Small intestine (tissue), 7 donors: ENCODE data around the gene PRR3. TPM values are rescaled to one million over a fixed set of nuclear protein-coding genes. Genes with fewer than 3 reads are reported as not detected.
"Not testable (repeated sequence)": the region's sequence is repeated elsewhere in the genome, so short reads cannot be mapped to it uniquely, and the experiment has no call there.

Source experiments
- DNase-seq, 2 donors: peaks; one replicate each; pipeline versions ENCODE4 v3.0.0 to v3.0.0-alpha.2; 2013
- FAIRE-seq: peaks from 2 replicates; lab custom pipeline; 2012; peaks lifted over from hg19 to GRCh38; lab: Jason Lieb, UNC
- H3K27ac ChIP-seq, 3 donors: one replicate each; pipeline ENCODE4 v1.5.1; 2013; ENCODE audit warnings: low read length in 2 of 3, mild to moderate bottlenecking in 2 of 3, control low read depth in 1 of 3, inconsistent platforms in 1 of 3, low read depth in 1 of 3, moderate library complexity in 1 of 3
- H3K27me3 ChIP-seq, 3 donors: one replicate each; pipeline ENCODE4 v1.6.1; 2013; ENCODE audit warnings: low read length in 3 of 3, inconsistent platforms in 1 of 3; ENCODE audit not compliant: control insufficient read depth in 3 of 3, insufficient read depth in 3 of 3
- H3K36me3 ChIP-seq, 3 donors: one replicate each; pipeline ENCODE4 v1.6.1; 2013; ENCODE audit warnings: low read length in 3 of 3, inconsistent platforms in 1 of 3, low read depth in 1 of 3, mild to moderate bottlenecking in 1 of 3, moderate library complexity in 1 of 3; ENCODE audit not compliant: control insufficient read depth in 3 of 3, insufficient read depth in 2 of 3
- H3K4me1 ChIP-seq, 3 donors: one replicate each; pipeline ENCODE4 v1.6.1; 2013; ENCODE audit warnings: low read length in 2 of 3, inconsistent platforms in 1 of 3, low read depth in 1 of 3, mild to moderate bottlenecking in 1 of 3, moderate library complexity in 1 of 3; ENCODE audit not compliant: control insufficient read depth in 3 of 3, insufficient read depth in 2 of 3
- H3K4me3 ChIP-seq, 3 donors: one replicate each; pipeline ENCODE4 v1.5.1; 2013; ENCODE audit warnings: low read length in 3 of 3, control low read depth in 1 of 3, inconsistent platforms in 1 of 3, low read depth in 1 of 3, mild to moderate bottlenecking in 1 of 3, moderate library complexity in 1 of 3
- H3K9me3 ChIP-seq, 2 donors: one replicate each; pipeline ENCODE4 v1.6.1; 2013; ENCODE audit warnings: low read depth in 1 of 2, low read length in 1 of 2; ENCODE audit not compliant: control insufficient read depth in 2 of 2, insufficient read depth in 1 of 2
- WGBS, 3 donors: extraction: QIAGEN DNeasy Blood & Tissue Kit; methylation state at CpG; one replicate each; pipeline ENCODE4 v1.1.7; 2013; 5-methylcytosine and 5-hydroxymethylcytosine counted together
- polyA plus RNA-seq, 4 donors: library from polyadenylated mRNA; stranded (reverse) in 3 of 4; unstranded in 1 of 4; fragments of 200-250 nt in 3 of 4; fragments of 120-200 nt in 1 of 4; gene quantifications; one replicate each; pipeline versions ENCODE4 v1.2.1 to v1.2.3, GENCODE V29; 2013
- donor health status: healthy with polysubstance abuse.
- donor health status: control.
- donor health status: control.
- donor health status: Bipolar disorder and iron deficiency.
- donor health status: healthy.

PRR3 gene
- polyA plus RNA-seq, 4 donors = 3.6 to 15.2 (median 5.1) TPM

DNA sequence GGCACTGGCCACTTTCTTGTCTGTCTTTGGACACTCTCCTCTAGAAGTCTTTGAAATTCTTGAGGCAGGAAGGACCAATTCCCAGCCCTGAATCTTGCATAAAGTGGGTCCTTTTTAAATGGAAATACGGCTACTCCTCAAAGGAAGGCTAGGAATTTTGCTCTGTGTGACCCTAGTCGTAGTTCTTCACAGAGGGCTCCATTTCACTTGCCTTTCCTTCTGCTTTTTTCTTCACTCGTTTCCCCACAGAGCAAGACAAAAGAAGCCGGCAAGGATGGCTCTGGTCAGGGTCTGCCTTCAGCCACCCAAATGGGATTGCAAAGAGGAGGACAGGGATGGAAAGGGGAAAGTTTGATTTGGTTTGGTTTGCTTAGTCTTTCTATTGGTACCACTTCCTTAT lies 42.0 kb upstream of the PRR3 start:
- H3K4me3 ChIP-seq = no peak overlapping the region
- H3K36me3 ChIP-seq = no peaks in the 10 kb centered on the region
- 56 to 85% (median 76%) methylated on average over 4 of the region's 4 CpGs for WGBS, 3 donors
- H3K27ac ChIP-seq = peak overlapping the region in 1 of 3 donors; percentile 95
- DNase-seq (no peak), FAIRE-seq (no peak)
- peaks cover 0 to 3% (median 0%) of the 10 kb centered on the region in 3 donors for H3K27me3 ChIP-seq
- H3K4me1 ChIP-seq = peaks cover 0 to 5% (median 0%) of the 10 kb centered on the region in 3 donors
- H3K9me3 ChIP-seq = peaks cover 0 to 13% of the 10 kb centered on the region in 2 donors

DNA sequence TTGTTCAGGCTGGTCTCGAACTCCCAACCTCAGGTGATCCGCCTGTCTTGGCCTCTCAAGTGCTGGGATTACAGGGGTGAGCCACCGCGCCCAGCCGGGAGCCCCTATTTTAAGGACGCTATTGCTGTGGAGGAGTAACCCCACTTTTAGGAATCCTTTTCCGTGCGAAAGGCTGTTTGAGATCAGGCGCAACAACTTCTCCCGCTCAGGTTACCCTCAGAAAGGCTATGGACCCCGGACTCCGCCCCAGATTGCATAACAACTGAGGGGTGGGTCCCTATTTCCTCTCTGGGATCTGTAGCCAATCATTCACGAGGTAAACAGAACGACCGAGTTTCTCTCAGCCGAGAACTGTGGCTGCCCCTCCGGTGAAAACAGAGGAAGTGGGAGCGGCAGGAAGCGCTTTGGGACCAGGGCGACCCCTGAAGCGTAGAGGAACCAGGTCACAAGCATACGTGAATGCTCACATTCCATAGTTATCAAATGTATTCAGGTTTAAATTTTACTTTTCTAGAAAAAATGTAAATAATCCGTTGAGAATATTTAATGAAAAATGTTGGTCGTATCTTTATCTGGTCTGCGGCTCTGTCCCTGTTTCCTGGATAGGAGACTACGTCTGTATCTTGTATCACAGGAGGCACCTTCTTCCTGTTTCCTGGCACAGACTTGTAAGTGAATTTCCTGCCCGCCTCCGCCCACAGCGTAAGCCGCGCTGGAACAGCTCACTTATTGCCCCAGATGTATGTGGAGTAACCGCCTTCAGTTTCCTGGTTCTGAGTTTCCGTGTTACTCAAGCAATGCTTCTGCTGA lies 40.9 kb upstream of the PRR3 start:
- Histone ChIP-seq H3K4me1 (peaks cover 0 to 5% (median 0%) of the 10 kb centered on the region in 3 donors), H3K4me3 (peak overlapping the region in 2 of 3 donors; percentile 46 to 50), H3K27ac (peak overlapping the region; percentile 88 to 95 (median 91)), H3K27me3 (peaks cover 0 to 3% (median 0%) of the 10 kb centered on the region in 3 donors), H3K36me3 (no peaks in the 10 kb centered on the region), H3K9me3 (peaks cover 0 to 22% of the 10 kb centered on the region in 2 donors)
- 0 to 2% (median 2%) methylated on average over 33 of the region's 33 CpGs for WGBS, 3 donors
- FAIRE-seq (no peak), DNase-seq (peak; percentile 95 to 96)

DNA sequence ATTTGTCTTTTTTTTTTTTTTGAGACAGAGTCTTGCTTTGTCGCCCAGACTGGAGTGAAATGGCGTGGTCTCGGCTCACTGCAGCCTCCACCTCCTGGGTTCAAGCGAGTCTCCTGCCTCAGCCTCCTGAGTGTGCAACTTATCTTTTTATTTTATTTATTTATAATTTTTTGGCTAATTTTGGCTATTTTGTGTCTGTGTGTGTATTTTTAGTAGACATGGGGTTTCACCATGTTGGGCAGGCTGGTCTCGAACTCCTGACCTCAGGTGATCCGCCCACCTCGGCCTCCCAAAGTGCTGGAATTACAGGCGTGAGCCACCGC lies 40.4 kb upstream of the PRR3 start:
- WGBS, 3 donors = 38 to 44% (median 42%) methylated on average over 9 of the region's 9 CpGs
- Histone ChIP-seq H3K27ac (peak overlapping the region; percentile 88 to 95 (median 91)), H3K9me3 (peaks cover 0 to 24% of the 10 kb centered on the region in 2 donors), H3K4me3 (peak overlapping the region in 2 of 3 donors; percentile 46 to 50)
- H3K27me3 ChIP-seq, H3K36me3 ChIP-seq, FAIRE-seq, DNase-seq, H3K4me1 ChIP-seq: not testable (repeated sequence)

DNA sequence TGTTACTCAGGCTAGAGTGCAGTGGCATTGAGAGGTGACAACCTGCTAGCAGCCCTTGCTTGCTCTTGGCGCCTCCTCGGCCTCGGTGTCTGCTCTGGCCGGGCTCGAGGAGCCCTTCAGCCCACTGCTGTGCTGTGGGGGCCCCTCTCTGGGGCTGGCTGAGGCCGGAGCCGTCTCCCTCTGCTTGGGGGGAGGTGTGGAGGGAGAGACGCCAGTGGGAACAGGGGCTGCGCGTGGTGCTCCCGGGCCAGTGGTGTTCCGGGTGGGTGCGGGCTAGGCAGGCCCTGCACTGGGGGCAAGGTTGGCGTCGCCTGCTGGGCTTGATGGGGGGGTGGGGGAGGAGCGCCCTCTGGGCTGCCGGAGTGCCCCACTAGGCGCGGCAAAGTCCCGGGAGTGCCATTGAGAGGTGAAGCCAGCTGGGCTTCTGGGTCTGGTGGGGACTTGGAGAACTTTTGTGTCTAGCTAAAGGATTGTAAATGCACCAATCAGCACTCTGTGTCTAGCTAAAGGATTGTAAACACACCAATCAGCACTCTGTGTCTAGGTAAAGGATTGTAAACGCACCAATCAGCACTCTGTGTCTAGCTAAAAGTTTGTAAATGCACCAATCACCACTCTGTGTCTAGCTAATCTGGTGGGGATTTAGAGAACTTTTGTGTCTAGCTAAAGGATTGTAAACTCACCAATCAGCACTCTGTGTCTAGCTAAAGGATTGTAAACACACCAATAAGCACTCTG lies 39.2 kb upstream of the PRR3 start:
- not testable (repeated sequence) for FAIRE-seq, DNase-seq
- WGBS, 3 donors = 92 to 96% (median 95%) methylated on average over 21 of the region's 21 CpGs

DNA sequence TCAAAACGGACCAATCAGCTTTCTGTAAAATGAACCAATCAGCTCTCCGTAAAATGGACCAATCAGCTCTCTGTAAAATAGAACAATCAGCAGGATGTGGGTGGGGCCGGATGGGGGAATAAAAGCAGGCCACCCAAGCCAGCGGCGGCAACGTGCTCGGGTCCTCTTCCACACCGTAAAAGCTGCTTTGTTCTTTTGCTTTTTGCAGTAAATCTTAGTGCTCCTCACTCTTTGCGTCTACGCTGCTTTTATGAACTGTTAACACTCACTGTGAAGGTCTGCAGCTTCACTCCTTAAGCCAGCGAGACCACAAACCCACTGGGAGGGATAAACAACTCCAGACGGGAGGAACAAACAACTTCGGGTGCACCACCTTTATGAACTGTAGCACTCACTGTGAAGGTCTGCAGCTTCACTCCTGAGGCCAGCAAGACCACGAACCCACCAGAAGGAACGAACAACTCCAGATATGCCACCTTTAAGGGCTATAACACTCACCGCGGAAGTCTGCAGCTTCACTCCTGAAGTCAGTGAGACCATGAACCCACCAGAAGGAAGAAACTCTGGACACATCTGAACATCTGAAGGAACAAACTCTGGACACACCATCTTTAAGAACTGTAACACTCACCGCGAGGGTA lies 38.5 kb upstream of the PRR3 start:
- not testable (repeated sequence) for DNase-seq, H3K4me3 ChIP-seq, H3K27me3 ChIP-seq, FAIRE-seq, H3K36me3 ChIP-seq, H3K4me1 ChIP-seq, H3K27ac ChIP-seq
- H3K9me3 ChIP-seq = peaks cover 0 to 24% of the 10 kb centered on the region in 2 donors
- 78 to 89% (median 84%) methylated on average over 19 of the region's 19 CpGs for WGBS, 3 donors

More for the DNA sequence above, 39.2 kb upstream of the PRR3 start:
- H3K4me3 ChIP-seq, H3K27me3 ChIP-seq, H3K4me1 ChIP-seq, H3K36me3 ChIP-seq, H3K27ac ChIP-seq: not testable (repeated sequence)
- H3K9me3 ChIP-seq = peaks cover 0 to 24% of the 10 kb centered on the region in 2 donors

DNA sequence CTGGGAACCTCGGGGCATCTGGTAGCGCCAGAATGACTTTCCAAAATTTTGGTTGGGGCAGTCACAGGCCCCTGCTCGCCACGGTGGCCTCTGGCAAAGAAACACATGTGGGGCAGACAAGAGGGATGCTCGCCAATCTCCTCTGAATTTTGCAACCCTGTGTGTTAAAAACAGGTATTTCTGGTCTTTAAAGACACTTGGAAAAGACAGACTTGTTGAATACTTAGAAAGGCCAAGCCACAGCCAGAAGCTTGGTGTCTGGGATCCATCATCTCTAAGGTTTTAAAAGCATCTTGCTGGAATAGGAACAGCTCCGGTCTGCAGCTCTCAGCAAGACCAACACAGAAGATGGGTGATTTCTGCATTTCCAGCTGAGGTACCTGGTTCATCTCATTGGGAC lies 36.6 kb upstream of the PRR3 start:
- 92 to 97% (median 94%) methylated on average over 6 of the region's 6 CpGs for WGBS, 3 donors

GRCh38 chr6:30521082-30521481 lies 36.0 kb upstream of the PRR3 start:
- not testable (repeated sequence) for H3K4me3 ChIP-seq, H3K27ac ChIP-seq, H3K4me1 ChIP-seq, FAIRE-seq, H3K36me3 ChIP-seq, H3K27me3 ChIP-seq
- WGBS, 3 donors = 51 to 72% (median 60%) methylated on average over 7 of the region's 7 CpGs
- H3K9me3 ChIP-seq = peaks cover 0 to 24% of the 10 kb centered on the region in 2 donors
- peak in 1 of 2 donors; percentile 37 for DNase-seq

More for the DNA sequence above, 36.6 kb upstream of the PRR3 start:
- DNase-seq = no peak
- no peak overlapping the region for H3K4me3 ChIP-seq
- H3K27me3 ChIP-seq = no peaks in the 10 kb centered on the region
- FAIRE-seq = no peak
- no peak overlapping the region for H3K27ac ChIP-seq
- H3K36me3 ChIP-seq = no peaks in the 10 kb centered on the region
- H3K9me3 ChIP-seq = peaks cover 0 to 24% of the 10 kb centered on the region in 2 donors
- H3K4me1 ChIP-seq = peaks cover 0 to 5% (median 0%) of the 10 kb centered on the region in 3 donors

DNA sequence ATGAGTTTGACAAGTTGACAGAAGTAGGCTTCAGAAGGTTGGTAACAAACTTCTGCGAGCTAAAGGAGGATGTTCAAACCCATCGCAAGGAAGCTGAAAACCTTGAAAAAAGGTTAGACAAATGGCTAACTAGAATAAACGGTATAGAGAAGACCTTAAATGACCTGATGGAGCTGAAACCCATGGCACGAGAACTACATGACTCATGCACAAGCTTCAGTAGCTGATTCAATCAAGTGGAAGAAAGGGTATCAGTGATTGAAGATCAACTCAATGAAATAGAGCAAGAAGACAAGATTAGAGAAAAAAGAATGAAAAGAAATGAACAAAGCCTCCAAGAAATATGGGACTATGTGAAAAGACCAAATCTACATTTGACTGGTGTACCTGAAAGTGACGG lies 35.1 kb upstream of the PRR3 start:
- H3K4me3 ChIP-seq, DNase-seq, H3K27ac ChIP-seq, H3K36me3 ChIP-seq, H3K4me1 ChIP-seq, FAIRE-seq, H3K27me3 ChIP-seq: not testable (repeated sequence)
- peaks cover 0 to 24% of the 10 kb centered on the region in 2 donors for H3K9me3 ChIP-seq
- WGBS, 3 donors = 79 to 85% (median 82%) methylated on average over 5 of the region's 5 CpGs
